Activated CD4-positive, alpha-beta T cell treated with anti-CD3 and anti-CD28 coated beads, Interleukin-2, amount 50 U/mL, for 48 hours (primary cell): ENCODE data around the gene HNRNPUL1.
"Not testable (repeated sequence)": the region's sequence is repeated elsewhere in the genome, so short reads cannot be mapped to it uniquely, and the experiment has no call there.

Experiments
- DNase-seq, 2 experiments: peaks; one replicate each; pipeline ENCODE4 v3.0.0-alpha.2; 2020

HNRNPUL1 gene

DNA sequence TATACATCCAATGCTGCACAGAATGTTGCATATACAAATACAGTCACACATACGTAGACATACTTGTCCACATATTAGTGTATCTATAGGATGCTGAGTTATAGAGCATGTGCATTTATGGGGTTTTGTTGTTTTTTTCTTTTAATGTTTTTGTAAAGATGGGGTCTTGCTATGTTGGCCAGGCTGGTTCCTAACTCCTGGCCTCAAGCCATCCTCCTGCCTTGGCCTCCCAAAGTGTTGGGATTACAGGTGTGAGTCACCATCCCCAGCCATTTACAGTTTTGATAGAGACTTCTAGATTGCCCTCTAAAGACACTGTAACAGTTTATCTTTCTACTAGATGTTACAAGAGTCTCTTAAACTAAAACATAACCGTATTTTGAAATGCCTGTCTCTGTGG, 14.3 kb downstream of the HNRNPUL1 start:
- DNase-seq = no peak

GRCh38 chr19:41288673-41289530, 24.7 kb downstream of the HNRNPUL1 start:
- no peak for DNase-seq

DNA sequence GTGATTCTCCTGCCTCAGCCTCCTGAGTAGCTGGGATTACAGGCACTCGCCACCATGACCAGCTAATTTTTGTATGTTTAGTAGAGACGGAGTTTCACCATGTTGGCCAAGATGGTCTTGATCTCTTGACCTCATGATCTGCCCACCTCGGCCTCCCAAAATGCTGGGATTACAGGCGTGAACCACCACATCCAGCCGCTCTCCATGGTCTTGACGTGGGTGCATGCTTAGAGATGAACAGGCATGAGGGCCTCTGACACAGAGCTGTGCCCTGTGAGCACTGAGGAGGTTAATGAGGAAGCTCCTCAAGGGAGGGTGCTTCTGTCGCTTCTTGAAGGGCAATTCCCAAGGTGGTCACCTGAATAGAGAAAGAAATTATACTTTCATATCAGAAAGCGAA, 25.6 kb downstream of the HNRNPUL1 start:
- DNase-seq = not testable (repeated sequence)

DNA sequence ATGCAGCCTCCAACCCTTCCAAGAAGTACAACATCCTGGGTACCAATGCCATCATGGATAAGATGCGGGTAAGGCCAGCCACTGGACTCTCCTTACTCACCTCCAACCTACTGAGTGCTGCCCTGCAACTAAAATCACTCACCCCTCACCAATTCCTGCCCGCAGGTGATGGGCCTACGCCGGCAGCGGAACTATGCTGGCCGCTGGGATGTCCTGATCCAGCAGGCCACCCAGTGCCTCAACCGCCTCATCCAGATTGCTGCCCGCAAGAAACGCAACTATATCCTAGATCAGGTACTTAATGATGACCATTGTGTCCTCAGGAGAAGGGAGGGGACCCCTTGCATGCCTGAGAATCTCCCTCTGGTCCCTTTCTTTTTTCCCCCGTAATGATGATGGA, 30.2 kb downstream of the HNRNPUL1 start:
- no peak for DNase-seq

DNA sequence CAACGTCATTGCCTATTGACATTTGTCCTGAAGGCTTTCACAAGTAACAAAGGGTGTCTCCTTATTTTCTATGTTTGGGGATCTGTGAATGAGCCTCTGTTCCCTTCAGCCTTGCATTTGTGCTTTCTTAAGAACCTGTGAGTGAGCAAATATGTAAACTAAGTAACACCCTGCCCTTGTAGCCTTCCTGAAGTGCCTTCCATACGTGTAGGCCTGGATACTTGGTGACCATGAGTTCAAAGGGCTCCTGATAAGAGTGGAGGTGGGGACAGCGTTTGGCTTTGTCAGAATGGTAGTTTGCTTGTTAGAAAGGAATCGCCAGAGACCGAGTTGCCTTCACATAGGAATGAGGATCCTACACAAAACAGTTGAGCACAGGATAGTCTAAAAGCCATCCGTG, 31.3 kb downstream of the HNRNPUL1 start:
- no peak for DNase-seq

- no peak for DNase-seq
These were observed 32.3 kb downstream of the HNRNPUL1 start for GRCh38 chr19:41296433-41296871.

DNA sequence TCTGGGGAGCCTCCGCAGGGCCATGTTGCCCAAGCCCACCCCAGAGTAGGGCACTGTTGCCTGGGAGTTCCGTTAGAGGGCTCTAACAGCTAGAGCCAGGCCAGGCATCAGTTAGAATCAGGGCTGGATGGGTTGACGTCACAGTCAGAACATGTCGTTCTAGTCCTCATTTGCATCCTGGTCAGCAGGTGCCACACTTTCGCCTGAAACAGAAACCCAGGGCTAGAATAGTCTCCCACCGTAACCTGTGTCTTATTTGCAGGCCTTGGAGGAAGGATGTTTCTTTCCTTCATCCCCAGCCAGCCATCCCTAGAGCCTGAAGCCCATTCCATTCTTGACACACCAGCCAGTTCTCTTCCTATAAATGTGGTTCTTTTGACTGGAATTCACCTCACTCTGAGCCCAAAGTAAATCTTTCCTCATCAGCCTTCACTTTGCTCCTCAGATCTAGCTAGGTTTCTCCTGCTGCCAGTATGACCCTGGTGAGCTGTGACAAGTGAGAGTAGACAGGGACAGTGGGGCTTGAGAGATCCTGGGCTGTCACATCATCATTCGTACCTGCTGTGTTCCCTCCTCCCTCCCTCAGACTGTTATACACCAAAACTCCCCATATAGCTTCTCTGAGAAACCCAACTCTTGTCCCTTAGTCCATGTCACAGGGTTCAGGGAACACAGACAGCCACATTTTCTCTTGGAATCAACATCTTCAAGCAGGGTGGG, 33.6 kb downstream of the HNRNPUL1 start:
- DNase-seq = no peak

- DNase-seq = no peak
These were observed 34.3 kb downstream of the HNRNPUL1 start for GRCh38 chr19:41298348-41298964.

DNA sequence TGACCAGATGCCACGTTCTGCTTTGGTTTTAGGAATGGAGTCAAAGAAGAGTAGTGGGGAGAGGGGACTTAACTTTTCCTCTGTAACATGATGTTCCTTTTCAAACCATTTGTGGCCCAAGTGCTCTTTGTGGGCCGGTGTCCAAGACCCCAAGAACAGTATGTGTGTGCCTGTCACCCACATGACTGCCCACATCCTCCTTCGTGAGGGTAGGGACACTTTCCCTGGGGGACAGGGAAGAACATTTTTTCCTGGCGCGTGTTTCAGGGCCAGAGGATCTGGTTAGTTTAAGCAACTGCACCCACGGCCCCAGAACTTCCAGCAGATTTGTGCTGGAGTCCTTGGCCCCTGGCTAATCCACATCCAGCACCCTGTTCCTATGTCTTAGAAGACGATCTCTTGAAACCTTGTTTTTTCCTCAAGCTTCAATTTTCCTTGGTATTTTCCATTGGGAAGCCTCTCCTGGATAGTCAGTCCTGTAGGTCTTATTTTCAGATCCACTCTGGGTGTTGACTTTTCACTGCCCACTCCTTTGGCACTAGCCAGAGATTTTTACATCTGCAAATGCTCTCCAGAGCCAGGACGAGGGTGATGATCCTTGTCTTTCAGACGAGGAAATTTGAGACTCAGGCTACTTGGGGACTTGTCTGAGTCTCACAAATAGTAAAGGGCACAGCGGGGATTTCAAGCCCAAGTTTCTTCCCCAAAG, 35.0 kb downstream of the HNRNPUL1 start:
- DNase-seq = no peak

- no peak for DNase-seq
These were observed 35.5 kb downstream of the HNRNPUL1 start for GRCh38 chr19:41299755-41300089.

- no peak for DNase-seq
These were observed 36.4 kb downstream of the HNRNPUL1 start for GRCh38 chr19:41300555-41300954.

GRCh38 chr19:41302624-41303351, 38.6 kb downstream of the HNRNPUL1 start:
- DNase-seq = peak; percentile 74 to 81

DNA sequence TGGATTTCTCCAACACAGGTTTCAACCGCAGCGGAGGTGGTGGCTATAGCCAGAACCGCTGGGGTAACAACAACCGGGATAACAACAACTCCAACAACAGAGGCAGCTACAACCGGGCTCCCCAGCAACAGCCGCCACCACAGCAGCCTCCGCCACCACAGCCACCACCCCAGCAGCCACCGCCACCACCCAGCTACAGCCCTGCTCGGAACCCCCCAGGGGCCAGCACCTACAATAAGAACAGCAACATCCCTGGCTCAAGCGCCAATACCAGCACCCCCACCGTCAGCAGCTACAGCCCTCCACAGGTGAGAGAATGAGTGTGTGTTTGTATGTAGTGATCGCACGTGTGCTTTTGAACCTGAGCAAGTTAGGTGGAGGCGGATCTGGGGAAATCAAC, 39.8 kb downstream of the HNRNPUL1 start:
- no peak for DNase-seq

DNA sequence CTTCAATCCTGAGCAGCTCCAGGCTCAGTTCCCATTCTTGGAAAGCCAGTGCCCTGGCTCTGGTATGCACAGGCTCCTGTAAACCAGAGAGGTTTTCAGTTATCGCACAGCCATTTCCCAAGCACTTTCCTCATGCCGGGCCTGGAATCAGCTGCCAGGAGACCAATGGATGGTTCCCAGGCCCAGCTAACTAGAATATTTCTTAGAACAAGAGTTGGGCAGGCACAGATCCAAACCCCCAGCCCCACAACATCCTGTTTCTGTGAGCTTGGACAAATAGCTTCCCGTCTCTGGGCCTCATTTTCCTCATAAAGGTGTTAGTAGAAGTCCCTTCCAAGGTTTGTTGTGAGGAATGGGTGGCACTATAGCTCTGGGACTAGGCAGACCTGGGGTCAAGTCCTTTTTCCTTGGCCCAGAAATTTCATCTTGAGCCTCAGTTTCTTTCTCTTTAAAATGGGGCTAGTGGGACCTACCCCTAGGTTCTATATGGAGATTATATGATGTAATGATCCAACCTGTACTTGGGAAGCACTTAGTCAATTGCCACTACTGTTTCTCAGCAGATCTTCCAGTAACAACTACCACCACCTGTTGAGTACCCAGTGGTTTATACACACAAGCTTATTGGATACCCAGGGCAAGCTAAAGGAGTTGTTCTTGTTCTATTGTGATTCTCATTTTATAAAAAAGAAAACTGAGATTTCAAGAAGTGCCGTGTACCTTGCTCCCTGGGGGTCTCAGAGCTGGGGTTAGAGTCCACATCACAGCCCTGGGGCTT, 40.7 kb downstream of the HNRNPUL1 start:
- DNase-seq = no peak

GRCh38 chr19:41305927-41306793, 42.0 kb downstream of the HNRNPUL1 start:
- no peak for DNase-seq

DNA sequence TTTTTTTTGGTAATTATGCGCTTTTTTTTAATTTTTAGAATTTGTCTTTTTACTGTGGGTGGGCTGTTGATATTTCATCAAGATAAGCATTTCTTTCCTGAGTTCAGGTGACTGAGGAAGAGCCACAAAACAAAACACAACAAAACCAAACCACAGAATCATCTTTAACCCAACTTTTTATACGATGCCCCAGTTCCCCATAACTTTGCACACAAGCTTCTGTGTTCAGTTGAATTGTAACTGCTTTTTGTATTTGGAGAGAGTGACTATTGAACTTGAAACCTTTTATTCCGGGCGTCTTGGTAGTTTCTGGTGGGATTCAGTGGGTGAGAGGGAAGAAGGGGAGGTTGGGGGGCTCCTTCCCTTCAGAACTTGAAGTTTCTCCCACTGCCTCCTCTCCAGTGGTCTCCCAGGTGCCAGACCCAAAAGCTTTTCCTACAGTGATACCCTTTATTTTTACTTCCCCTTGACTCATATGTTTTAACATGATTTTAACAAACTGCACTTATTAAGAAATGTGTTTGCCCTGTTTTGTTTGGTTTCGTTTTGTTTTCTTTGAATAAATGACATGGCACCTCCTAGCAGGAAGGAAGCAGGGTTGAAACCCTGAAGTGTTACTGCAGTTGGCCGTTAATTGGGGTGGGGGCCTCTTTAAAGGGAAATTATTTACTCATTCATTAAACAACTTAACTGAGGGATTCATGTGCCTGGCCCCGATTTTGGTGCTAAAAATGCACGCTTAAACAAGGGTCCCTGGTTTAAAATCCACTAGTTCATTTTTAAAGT, 43.1 kb downstream of the HNRNPUL1 start:
- DNase-seq = no peak

DNA sequence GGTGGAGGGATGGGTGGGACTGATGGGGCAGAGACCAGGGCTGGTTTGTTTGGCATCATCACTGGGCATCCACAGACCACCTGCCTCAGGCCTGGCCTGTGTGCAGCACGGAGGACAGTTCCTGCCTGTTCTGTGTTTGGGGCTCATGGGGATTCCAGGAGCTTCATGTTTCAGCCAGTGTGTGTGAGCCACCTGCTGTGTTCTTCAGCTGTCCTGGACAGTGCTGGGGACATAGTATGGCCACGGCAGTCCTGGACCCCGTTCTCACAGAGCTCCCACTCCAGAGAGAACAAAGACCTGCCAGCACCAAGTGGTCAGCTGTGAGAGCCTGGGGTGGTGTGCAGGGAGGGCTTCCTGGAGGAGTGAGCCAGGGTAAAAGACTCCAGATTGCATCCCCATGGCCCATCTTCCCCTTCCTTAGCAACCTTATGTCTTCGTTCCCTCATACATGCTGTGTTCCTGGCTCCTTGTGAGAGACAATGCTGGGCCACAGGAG, 43.8 kb downstream of the HNRNPUL1 start:
- DNase-seq = peak in 1 of 2 experiments; percentile 19

DNA sequence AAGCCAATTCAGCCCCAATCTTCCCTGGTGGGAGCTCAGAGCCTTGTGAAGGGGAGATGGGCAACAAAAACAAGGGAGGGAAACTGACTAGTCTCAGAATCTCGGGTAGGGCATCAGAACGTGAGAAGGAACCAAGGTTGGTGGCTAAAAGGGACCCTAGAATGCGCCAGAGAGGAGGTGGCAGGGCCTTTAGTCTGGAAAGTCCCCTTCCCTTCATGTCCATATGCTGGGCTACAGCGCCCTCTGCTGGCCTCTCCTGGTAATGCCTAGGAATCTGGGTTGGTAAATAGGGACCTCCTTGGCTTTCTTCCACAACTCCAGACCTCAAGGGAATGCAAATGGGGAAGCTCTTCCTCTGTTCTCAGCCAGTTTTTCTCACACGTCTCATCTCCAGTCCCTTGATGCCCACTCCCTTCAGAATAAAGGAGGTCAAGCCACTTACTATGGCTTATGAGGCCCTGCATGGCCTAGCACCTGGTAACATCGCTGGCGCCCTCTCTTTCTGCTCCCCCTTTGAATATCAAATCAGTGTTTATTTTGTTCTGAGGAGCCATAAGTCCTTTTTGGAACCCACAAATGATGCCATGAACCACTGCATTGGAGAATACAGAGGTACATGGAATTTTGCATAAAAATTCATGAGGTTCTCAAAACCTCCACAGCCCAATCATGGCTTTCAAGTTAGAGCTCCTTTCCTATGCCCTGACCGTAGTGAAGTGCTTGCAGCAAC, 44.4 kb downstream of the HNRNPUL1 start:
- peak; percentile 98 for DNase-seq
